T47D (cell line): ENCODE results near the gene CTXN2.

Source experiments
- DNase-seq, 2 experiments: peaks; one replicate each; pipeline versions ENCODE4 v3.0.0 to v3.0.0-alpha.2; 2011 to 2012; ENCODE audit warnings: low read depth in 1 of 2, low spot score in 1 of 2
- JUND ChIP-seq: IDR thresholded peaks from 2 replicates; pipeline ENCODE4 v1.6.1; 2012; ENCODE audit warnings: low read depth
- in situ Hi-C: cut with HindIII; loops from 2 replicates; pipeline ENCODE4 v1.10.0; 2016; ENCODE audit warnings: low sequenced_read_pairs, low pct_unique_long_range_greater_than_20kb

CTXN2 gene

DNA sequence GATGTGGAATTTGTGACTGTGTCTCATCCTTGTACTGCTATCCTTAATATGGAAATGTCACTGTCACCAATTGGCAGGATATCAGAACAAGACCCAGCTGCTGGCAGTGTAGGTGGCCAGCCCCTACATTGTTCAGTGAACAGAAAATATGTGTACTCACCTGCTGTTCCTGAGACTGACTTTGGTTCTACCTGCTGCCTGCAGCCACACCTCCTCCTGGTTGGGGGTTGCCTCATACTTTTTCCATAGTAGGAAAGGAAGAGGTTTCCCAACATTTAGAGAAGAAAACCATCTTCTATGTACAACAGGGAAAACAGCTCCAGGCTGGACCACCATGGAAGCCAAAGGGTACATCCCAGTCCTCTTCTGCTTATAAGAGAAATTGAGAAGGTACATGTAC, 50.5 kb downstream of the CTXN2 start:
- in situ Hi-C loops: no loop called here
- TF ChIP-seq JUND: no peak
- DNase-seq: no peak

DNA sequence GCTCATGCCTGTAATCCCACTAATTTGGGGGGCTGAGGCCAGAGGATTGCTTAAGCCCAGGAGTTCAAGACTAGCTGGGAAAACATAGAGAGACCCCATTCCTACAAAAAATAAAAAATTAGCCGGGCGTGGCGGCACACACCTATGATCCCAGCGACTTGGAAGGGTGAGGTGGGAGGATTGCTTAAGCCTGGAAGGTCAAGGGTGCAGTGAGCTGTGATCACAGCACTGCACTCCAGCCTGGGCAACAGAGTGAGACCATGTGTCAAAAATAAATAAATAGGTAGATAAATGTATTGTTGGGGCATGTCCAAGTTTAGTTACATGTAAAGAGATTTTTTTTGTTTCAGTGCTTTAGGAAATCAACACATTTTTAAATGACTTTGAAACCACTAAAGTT, 51.1 kb downstream of the CTXN2 start:
- TF ChIP-seq JUND: no peak
- DNase-seq: no peak
- in situ Hi-C loops: no loop called here

DNA sequence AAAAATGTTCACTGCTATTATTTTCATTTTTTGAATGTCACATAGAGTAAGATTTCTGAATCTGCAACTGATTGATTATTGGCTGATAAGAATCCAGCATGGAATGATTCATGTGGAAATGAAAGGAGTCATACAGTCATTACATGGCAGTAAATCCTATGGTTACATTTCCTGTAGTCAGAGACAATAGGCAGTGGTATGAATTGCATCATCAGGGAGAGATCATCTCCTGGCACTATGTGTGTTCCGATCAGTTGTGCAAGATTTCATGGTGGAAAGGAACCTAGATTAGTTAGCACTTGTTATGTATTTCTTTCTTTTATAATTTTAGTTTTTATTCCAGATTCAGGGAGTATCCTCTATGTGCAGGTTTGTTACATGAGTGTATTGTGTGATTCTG, 53.5 kb downstream of the CTXN2 start:
- TF ChIP-seq JUND: no peak
- in situ Hi-C loops: no loop called here
- DNase-seq: no peak

DNA sequence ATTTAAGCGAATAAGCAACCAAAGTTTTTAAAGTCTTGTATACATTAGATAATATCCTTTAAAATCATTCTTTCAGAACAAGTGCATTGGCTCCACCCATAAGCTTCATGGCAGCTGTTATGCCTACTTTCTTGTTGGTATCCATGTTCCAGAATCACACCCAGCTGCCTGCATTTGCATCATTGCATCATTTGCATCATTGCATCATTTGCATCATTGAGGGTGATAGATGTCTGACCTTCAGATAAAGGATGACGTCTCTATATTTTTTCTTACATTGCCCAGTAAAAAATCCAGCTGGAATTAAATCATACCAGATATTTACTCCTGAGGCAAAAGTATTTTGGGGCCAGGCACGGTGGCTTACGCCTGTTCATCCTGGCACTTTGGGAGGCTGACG, 56.9 kb downstream of the CTXN2 start:
- in situ Hi-C loops: no loop called here
- no peak for TF ChIP-seq JUND
- no peak for DNase-seq

DNA sequence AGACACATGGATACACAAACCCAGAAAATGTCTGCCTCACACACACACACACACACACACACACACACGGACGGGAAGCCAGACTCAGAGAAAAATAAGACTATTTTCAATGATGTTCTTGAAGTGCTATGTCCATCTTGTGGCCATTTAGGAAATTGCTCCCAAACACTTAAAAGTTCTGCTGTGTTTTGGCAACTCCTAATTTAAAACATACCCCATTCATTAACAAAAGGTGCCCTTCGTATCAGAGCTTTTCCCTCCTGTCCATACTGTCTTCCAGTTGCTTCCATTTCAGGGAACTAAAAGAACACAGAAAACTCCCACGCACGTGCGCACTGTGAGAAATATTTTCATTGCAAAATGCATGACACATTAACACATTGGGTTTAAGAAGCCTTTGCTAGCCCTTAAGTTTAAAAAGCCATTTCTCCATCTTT, 59.2 kb downstream of the CTXN2 start:
- TF ChIP-seq JUND: no peak
- peak; percentile 42 to 84 for DNase-seq
- in situ Hi-C loops: no loop called here

DNA sequence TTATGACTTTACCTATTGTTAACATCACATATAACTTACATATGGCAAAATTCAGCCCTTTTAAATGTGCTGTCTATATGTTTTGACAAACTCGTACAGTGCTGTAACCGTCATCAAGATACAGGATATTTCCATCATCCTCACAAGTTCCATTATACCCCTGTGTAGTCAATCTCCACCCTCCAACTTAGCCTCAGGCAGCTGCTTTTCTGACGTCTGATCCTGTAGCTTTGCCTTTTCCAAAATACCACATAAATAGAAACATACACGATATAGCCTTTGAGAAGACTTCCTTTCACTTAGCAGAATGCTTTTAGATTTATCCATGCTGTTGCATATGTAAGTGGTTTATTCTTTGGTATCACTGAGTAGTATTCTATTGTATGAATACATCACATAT, 61.7 kb downstream of the CTXN2 start:
- DNase-seq: no peak
- TF ChIP-seq JUND: no peak
- in situ Hi-C loops: no loop called here
